SK-N-SH (cell line): ENCODE results near the gene MRPL17.

Experiments used
- CTCF ChIP-seq: fragments of 200-600 bp; sonication (generic); IDR thresholded peaks from 2 replicates; pipeline ENCODE4 v1.6.1; 2017; ENCODE audit warnings: antibody characterized with exemption, mild to moderate bottlenecking, moderate library complexity
- EP300 ChIP-seq, 2 experiments: IDR thresholded peaks; 2 replicates each; pipeline versions ENCODE4 v1.4.0 to v1.6.1; 2012; ENCODE audit warnings: borderline replicate concordance in 1 of 2, low read depth in 1 of 2, low read length in 1 of 2
- GATA2 ChIP-seq: sonication (generic); formaldehyde crosslinking; IDR thresholded peaks from 2 replicates; pipeline ENCODE4 v1.5.0; 2020; ENCODE audit warnings: mild to moderate bottlenecking, missing genetic modification reagents
- JUND ChIP-seq: IDR thresholded peaks from 2 replicates; pipeline ENCODE4 v1.4.0; 2012
- MXI1 ChIP-seq: IDR thresholded peaks from 2 replicates; pipeline ENCODE4 v1.6.1; 2012; ENCODE audit warnings: mild to moderate bottlenecking, low read depth, low read length, improper control_type of control experiment
- SMC3 ChIP-seq: IDR thresholded peaks from 2 replicates; pipeline ENCODE4 v1.6.1; 2012; ENCODE audit warnings: low read depth, low read length, improper control_type of control experiment
- ZBTB33 ChIP-seq: IDR thresholded peaks from 2 replicates; pipeline ENCODE4 v1.4.0; 2012; ENCODE audit warnings: low read depth, borderline replicate concordance

GRCh38 chr11:6677018-6677417, 6.1 kb downstream of the MRPL17 start:
- TF ChIP-seq ZBTB33 (no peak), CTCF (no peak), JUND (no peak), EP300 (IDR thresholded peaks at IDR 0.05; ENCODE audit: borderline replicate concordance in 1 of 2, low read depth in 1 of 2, low read length in 1 of 2) (no peak), MXI1 (no peak), GATA2 (CRISPR knock-in tag) (no peak), SMC3 (no peak)
